Stimulated activated CD4-positive, alpha-beta T cell treated with anti-CD3 and anti-CD28 coated beads, Interleukin-4, amount 100 ng/mL, for 1 hour (primary cell): ENCODE results near the gene INPP5D.

Source experiments
- DNase-seq: peaks from one replicate; pipeline ENCODE4 v3.0.0-alpha.2; 2020

INPP5D gene

GRCh38 chr2:233248999-233249398 lies 188.9 kb downstream of the INPP5D start:
- no peak for DNase-seq

GRCh38 chr2:233250568-233250967 lies 190.4 kb downstream of the INPP5D start:
- DNase-seq = no peak

GRCh38 chr2:233250985-233251305 lies 190.8 kb downstream of the INPP5D start:
- no peak for DNase-seq

- DNase-seq = peak; percentile 95
Observed at GRCh38 chr2:233251306-233252116, 191.4 kb downstream of the INPP5D start, which contains the start of gene ATG16L1. TSS of gene ATG16L1 (plus strand) at chr2:233251673. CDS start at chr2:233251828, 155 bp downstream.

GRCh38 chr2:233252227-233252626 lies 192.1 kb downstream of the INPP5D start:
- DNase-seq = no peak

GRCh38 chr2:233255151-233255550 lies 195.0 kb downstream of the INPP5D start:
- no peak for DNase-seq

GRCh38 chr2:233256048-233256447 lies 195.9 kb downstream of the INPP5D start:
- DNase-seq = no peak
